ENCODE results near the gene SMPX.

GRCh38 chrX:21723814-21724213 is 34.1 kb downstream of the SMPX start:
- TF ChIP-seq CTCF (IDR thresholded peaks at IDR 0.05; ENCODE audit: low read depth, low read length, missing input control) (no peak), ZBTB33 (IDR thresholded peaks at IDR 0.05) (no peak), GABPA (IDR thresholded peaks at IDR 0.05 in 1 of 2, conservative IDR thresholded peaks at IDR 0.05 in 1 of 2) (no peak), SP1 (IDR thresholded peaks at IDR 0.05) (no peak), ATF3 (IDR thresholded peaks at IDR 0.05) (no peak), RAD21 (IDR thresholded peaks at IDR 0.05) (no peak), HNF4A (conservative IDR thresholded peaks at IDR 0.05) (no peak), FOXA1 (IDR thresholded peaks at IDR 0.05) (no peak), REST (IDR thresholded peaks at IDR 0.05) (no peak), MAX (IDR thresholded peaks at IDR 0.05) (no peak), TAF1 (conservative IDR thresholded peaks at IDR 0.05) (no peak), YY1 (IDR thresholded peaks at IDR 0.05) (no peak), EGR1 (IDR thresholded peaks at IDR 0.05; ENCODE audit: low read depth in 2 of 2) (no peak)

Measured in liver (tissue), 3 donors.